HL-60/S4 (cell line): Measurements from ENCODE around the gene EMX1.

Experiments
- in situ Hi-C: fragments of 300-500 bp; cut with MboI; formaldehyde crosslinking; loops from 2 replicates; pipeline ENCODE4 v1.14.3; 2022; ENCODE audit warnings: low sequenced_read_pairs

Gene EMX1

DNA sequence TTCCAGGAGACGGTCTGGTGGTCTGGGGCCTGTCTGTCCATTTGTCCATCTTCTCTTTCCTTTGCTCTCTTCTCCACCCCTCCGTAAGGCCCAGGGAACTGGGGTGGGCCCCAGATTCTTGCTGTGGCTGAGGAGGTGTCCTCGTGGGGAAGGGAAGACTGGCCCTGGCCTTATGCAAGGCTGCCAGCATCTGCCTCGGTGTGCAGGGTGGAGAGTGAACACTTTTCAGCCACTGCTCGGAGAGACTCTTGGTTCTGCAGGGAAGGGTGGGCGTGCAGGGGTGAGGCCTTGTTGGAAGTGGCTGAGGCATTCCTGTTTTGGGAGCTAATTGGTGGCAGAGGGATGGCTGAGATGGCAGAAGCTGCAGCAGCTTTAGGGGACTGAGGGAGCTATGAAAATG, 23.0 kb downstream of the EMX1 start:
- in situ Hi-C loops, result no loop called here

DNA sequence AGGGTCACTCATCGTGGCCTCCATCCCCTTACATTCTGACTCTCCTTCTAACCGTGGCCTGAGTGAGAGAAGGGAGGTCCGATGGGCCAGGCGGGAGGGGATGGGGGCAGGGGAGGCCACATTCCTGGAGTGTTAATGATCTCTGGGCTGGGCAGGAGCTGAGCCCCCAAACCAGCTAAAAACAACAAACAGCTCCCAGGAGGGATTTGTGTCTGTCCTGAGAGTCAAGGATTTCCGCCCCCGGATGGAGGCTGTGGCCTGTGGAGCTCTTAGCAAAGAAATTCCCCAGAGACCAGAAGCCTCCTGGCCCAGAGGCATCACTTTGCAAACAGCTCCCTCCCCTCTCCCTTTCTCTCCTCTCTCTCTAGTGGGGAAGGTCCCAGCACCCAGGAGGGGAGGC, 23.5 kb downstream of the EMX1 start:
- in situ Hi-C loops, result no loop called here

GRCh38 chr2:72942293-72942692, 25.0 kb downstream of the EMX1 start:
- in situ Hi-C loops, result no loop called here

DNA sequence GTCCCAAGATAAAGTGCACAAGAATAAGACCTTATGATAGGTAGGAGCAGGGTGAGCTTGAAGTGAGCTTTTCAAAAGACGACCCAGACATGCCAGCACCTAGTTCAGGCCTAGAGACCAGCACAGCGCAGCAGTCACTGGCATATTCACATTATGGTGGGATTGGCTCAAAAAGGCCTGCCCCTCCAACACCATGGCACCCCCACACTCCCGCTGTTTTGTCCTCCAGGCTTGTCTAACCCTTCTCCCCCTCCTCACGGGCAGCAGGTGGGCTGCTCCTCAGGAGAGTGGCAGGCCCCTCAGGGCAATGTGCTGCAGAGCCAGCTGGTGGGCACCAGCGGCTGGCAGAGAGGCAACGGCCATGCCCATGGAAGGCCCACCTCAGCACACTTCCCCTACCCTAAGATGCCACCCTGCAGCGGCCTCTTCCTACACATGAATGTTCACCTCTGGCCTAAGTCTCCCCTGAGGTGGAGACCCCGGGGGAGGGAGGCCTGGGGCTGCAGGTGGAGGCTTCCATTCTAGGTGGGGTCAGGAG, 25.6 kb downstream of the EMX1 start:
- in situ Hi-C loops, result no loop called here

DNA sequence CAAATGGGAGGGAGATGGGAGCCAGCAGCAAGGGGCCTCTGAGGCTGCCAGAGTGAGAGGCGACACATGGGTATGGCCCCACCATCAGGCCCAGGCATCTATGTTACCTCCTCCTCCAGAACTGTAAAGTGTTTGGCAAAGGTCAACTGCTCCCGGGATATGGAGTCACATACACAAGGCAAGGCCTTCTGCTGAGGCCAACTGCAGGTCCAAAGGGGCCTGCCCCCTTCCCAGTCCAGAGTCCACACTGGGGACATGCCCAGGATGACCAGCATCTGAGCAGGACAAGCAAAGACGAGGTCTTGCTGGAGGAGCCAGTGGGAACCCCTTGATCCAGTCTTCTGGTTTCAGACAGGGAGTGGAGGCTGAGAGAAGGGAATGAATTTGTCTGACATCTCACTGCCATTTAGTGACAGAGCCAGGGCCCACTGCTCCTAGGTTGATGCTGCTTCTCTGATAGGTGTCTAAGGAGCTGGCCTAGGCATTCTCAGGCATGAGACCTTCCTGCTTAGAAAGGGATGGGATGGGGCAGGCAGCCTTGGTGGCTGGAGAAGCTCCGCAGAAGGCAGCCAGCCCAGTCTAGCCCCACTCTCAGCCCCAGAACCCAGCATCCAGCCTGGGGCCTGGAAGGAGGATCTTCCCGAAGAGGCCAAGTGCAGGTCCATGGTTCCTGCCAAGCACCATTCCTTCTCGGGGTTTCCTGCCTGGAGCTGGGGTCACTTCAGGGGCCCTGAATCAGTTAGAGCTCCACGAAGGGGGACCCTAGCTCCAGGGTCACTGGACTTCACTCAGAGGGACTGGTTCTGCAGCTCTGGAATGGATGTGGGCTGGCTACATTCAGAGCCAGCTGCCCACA, 26.4 kb downstream of the EMX1 start:
- in situ Hi-C loops, result no loop called here

- in situ Hi-C loops, result no loop called here
Measured at GRCh38 chr2:72944804-72945449, 27.6 kb downstream of the EMX1 start.

GRCh38 chr2:72945450-72946019, 28.2 kb downstream of the EMX1 start:
- in situ Hi-C loops, result no loop called here

DNA sequence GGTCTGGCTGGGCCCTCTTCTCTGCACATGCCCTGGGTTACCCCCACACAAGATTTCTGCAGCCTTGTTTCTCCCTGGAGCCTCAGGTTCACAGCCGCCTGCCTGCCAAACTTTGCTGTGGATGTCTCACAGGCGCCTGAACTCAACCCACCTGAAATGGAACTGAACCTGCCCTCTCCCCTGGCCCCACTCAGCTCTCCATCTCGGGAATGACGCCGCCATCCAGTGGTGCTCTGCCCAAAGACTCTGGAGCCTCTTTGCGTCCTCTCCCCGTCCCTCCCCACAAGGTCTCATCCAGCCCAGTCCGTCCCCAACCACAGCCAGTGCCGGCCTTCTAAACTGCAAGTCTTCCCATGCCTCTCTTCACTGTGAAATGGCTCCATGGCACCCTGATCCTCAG, 29.1 kb downstream of the EMX1 start:
- in situ Hi-C loops, result no loop called here

DNA sequence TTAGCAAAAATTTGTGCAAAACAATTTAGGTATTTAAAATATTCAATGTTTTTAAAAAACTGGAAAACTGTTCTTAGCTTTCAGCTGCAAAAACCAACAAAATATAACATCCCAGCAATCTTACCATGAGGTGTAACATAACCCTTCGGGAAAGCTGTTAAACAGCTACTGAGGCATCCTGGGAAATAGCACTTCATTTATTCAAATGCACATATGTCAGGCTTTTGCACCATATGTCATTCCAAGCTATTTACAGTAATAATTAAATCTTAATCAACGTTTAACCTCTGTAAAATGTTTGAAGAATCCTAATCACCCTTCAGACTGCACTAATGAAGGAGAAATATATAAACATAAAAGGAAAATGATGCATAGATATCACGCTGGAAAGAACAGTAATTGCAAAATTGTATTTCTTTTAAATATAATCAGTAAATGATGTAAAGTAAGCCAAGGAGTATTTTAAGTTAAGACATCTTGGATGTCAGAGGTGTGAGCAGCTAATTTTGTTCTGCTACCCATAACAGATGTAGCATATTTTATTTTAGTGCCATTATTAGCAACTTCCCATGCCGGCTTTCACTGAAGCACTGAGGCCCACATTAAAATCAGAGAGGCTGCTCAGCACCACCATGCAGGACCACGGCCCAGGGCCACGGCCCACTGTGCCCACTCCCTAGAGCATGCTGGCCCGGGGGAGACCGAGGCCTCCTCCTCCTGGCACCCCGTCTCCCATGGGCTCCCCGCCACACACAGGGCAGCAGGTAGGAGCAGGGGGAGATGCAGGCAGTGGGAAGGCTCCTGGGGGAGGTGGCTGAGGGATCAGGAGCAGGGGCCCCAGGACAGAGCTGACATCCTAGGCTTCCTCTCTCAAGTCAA, 30.9 kb downstream of the EMX1 start:
- in situ Hi-C loops, result no loop called here

DNA sequence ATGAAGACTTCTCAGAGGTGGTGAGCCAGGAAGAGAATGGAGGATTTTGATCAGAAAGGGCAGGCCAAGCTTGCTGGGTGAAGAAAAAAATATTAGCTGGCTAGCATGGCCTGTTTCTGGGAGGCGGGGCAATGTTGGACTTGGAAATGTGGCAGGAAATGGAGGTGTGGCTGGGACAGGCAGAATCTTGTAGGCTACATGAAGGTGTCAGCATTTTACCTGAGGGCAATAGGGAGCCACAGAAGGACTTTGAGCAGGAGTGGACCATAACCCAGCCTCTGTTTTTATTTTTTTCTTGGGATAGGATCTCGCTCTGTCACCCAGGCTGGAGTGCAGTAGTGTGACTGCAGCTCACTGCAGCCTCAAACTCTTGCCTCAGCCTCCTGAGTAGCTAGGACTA, 31.7 kb downstream of the EMX1 start:
- in situ Hi-C loops, result no loop called here

GRCh38 chr2:72949642-72950041, 32.3 kb downstream of the EMX1 start:
- in situ Hi-C loops, result no loop called here

DNA sequence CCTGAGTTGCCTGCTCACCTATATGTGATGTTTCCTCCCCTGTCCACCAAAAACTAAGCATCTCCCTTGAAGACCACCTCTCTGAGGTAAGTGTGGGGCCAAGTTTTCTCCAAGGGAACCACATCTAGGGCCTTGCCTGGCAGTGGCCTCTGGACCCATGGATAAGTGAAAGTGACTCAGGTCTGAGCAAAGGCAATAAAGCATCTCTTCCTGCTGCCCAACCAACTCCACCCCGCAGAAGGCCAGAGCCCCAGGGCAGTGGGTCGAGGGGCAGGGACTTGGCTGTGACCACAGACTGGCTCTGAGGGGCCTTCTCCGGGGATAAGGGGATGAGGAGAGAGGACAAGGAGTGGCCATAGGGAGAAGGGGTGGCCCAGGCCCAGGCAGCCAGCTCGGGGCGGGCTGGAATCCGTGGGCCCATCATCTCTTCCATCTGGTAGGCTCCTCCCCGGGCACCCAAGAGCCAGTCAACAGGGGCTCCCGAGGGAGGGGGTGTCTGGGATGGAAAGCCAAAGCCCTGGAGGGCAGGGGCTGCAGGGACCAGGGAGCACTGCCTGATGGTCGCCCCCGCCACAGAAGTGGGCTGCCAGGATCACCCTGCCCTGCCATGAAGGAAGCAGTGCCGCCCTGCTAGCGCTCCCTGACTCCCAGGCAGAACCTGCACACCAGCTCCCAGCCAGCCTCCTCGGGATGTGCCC, 33.4 kb downstream of the EMX1 start:
- in situ Hi-C loops, result no loop called here

DNA sequence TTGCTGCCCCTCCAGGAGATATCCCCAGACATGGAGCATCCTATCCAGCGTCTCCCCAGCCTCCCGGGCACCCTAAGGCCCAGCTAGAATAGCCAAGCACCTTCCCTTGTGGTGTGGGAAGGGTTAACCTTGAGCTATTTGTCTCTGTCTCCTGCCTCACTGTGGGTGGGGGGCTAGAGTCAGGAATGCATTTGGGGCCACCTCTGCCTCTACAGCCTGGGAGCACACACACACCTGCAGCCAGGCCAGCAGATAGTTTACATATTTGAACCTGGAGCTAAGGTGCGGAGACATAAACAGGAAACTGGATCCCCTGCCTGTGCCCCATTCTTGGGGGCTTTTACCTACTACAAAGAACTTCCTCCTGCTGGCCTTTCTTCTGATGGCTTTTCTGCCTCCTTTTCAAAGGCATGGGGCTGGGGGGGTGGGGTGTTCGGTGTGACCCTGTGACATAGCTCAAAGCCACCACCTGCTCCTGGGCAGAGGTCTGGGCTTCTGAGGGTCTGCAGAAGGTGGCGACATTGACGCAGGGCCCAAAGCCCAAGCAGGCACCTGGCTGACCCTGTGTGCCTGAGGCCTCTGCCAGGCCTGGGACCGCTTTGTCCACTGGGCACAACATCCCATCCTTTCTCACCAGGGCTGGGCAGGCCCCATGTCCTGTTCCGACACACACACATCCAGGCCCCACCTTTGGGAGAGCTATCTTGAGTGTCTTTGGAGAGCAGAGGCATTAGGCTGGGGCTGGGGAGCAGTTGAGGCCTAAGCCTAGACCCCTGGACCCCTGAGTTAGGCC, 34.2 kb downstream of the EMX1 start:
- in situ Hi-C loops, result no loop called here

DNA sequence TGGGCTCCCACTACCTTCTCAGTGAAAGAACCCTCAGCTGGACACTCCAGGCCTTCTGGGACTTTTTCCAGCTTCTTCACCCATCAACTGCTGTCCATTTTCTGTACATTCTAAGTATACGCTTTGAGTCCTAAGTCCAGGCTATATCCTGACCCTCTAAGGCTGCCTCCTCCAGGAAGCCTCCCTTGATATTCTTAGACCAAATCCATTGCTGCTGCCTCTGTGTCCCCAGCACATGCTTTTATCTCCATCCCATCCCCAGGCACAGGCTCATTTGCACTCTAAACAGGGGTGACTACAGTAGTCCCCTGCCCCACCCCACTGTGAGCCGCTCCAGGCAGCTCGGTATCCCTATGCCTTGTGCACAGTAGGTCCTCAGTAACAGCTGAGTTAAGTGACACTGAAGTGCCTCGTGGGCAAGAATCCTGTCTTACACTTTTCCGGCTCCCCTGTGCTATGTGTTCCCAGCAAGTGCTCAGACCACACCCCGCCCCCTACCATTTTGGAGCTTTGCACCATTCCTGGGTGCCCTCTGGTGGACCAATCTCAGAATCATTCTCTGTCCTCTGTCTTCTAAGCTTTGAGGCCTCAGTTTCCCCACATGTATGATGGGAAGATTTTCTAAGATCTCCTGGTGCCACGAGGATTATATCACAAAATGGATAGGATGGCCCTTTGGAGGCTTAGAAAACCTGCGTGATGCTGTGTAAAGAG, 34.9 kb downstream of the EMX1 start:
- in situ Hi-C loops, result no loop called here

DNA sequence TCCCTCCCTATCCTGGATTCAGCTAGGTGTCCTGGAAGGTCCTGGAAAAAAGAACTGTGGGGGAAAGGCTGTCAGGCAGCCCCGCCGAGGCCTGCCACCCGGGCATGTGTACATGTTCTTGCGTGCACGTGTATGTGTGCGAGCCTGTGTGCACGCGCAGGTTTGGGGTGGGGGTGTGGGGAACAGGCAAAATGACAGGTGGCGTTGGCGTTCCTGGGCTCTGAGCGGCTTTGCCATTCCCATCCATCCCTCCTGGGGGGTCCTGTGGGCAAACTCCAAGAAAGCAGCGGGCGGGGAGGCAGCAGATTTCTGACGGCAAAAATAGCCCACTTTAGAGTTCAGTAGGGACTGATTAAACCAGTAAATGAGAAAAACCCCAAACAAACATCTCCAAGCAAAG, 35.6 kb downstream of the EMX1 start:
- in situ Hi-C loops, result no loop called here

GRCh38 chr2:72953528-72953927, 36.2 kb downstream of the EMX1 start:
- in situ Hi-C loops, result no loop called here

DNA sequence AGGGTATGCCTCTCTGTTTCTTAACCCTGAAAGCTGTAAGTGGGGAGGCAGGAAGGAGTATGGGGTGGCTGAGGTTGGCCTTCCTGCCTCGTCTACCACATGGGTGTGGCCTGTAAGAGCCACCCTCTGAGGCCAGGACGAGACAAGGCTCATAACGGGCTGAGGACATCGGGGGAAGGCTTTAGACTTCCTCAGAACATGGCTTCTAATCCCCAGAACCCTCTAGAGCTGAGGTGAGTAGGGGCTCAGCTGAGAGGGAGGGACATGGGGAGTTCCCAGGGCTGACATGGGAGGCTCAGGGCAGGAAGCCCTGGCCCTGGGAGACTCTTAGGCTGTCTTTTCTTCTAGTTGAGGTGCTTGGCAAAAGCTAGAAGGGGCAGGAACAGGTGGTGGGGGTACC, 36.7 kb downstream of the EMX1 start:
- in situ Hi-C loops, result no loop called here

- in situ Hi-C loops, result no loop called here
Measured at GRCh38 chr2:72954376-72955227, 37.3 kb downstream of the EMX1 start.
